ENCODE measurements around the gene DYNLRB2.

Gene DYNLRB2

DNA sequence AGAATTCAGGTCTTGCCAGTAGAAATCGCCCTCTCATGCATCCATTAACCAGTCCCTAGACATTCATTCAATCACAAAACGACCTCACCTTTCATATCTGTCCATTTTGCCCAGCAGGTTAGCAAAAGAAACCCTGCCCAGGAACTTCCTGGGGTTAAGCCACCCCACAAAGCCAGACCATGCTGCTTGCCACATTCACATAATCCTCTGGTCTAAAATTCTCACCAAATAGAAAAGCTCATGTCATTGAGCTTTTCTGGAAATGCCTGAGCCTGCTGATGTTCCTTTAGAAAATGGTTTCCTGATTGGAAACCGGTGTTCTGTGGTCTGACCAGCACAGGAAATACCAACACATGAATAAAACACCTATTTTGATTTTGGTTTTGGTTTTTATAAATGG lies 21.6 kb upstream of the DYNLRB2 start:
- no peaks in the 10 kb centered on the region for H3K9me3 ChIP-seq (ENCODE audit: control insufficient read depth, low read length)
- no peak overlapping the region for H3K4me3 ChIP-seq (ENCODE audit: low read length)
- H3K9ac ChIP-seq (ENCODE audit: low read length) = no peak overlapping the region
- no peaks in the 10 kb centered on the region for H3K36me3 ChIP-seq (ENCODE audit: control insufficient read depth, insufficient read depth, low read length, severe bottlenecking)
- no peak for DNase-seq (ENCODE audit: low read depth)
- H3K4me1 ChIP-seq (ENCODE audit: control insufficient read depth, insufficient read depth, low read length) = peaks cover 11% of the 10 kb centered on the region
- H3K27me3 ChIP-seq (replicated peaks; ENCODE audit: control insufficient read depth, insufficient read depth, low read length) = peaks cover 5% of the 10 kb centered on the region

DNA sequence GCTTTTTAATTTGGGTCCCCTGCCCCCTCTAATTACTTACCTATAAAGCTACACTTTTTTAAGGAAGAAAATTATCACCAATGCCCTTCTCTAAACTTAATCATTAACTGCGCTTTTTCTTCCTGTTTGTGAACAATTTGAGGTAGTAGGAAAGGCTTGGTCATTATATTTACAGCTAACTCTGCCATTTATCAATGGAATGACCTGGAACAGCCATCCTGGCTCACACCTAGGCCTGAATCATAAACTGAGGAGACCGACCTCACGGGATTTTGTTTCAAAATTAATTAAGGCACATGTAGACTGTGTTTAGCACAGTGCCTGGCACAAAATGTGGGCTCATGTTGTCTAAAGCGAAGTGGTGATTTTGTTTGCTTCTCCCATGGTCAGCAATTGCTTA lies 15.4 kb upstream of the DYNLRB2 start:
- H3K36me3 ChIP-seq (ENCODE audit: control insufficient read depth, insufficient read depth, low read length, severe bottlenecking) = no peaks in the 10 kb centered on the region
- no peaks in the 10 kb centered on the region for H3K9me3 ChIP-seq (ENCODE audit: control insufficient read depth, low read length)
- peaks cover 7% of the 10 kb centered on the region for H3K4me1 ChIP-seq (ENCODE audit: control insufficient read depth, insufficient read depth, low read length)
- no peak overlapping the region for H3K9ac ChIP-seq (ENCODE audit: low read length)
- H3K27me3 ChIP-seq (replicated peaks; ENCODE audit: control insufficient read depth, insufficient read depth, low read length) = peaks cover 3% of the 10 kb centered on the region
- no peak for DNase-seq (ENCODE audit: low read depth)
- H3K4me3 ChIP-seq (ENCODE audit: low read length) = no peak overlapping the region

DNA sequence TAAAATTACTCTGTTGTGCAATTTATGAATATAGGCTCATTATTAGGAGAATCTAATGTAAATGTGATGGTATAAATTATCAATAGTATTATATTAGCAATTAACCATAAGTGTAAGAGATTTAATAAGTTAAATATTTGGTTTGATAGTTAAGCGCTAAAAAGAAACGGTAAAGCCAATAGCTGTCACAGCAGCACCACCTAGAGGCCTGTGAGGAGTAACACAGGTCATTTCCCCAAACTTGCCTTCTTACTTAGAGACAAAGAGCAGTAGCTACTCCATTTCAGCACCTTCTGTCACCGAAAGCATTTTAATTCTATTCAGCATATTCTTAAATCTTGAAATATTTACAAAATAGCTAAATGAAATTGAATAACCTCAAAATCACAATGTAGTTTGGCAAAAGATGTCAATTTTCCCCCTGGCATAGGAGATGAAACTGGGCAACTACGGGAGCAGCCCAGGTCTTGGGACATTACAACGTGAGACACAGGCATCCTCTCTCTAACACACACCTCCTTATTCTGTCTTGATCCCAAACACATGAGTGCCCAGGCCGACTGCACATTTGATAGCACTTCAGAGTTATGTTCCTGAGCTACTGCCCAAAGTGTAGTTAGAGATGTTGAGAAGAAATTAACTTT lies 14.3 kb upstream of the DYNLRB2 start:
- H3K9me3 ChIP-seq (ENCODE audit: control insufficient read depth, low read length) = no peaks in the 10 kb centered on the region
- H3K4me3 ChIP-seq (ENCODE audit: low read length) = no peak overlapping the region
- no peaks in the 10 kb centered on the region for H3K36me3 ChIP-seq (ENCODE audit: control insufficient read depth, insufficient read depth, low read length, severe bottlenecking)
- H3K27me3 ChIP-seq (replicated peaks; ENCODE audit: control insufficient read depth, insufficient read depth, low read length) = peaks cover 3% of the 10 kb centered on the region
- peak; percentile 85 for DNase-seq (ENCODE audit: low read depth)
- no peaks in the 10 kb centered on the region for H3K4me1 ChIP-seq (ENCODE audit: control insufficient read depth, insufficient read depth, low read length)
- no peak overlapping the region for H3K9ac ChIP-seq (ENCODE audit: low read length)

DNA sequence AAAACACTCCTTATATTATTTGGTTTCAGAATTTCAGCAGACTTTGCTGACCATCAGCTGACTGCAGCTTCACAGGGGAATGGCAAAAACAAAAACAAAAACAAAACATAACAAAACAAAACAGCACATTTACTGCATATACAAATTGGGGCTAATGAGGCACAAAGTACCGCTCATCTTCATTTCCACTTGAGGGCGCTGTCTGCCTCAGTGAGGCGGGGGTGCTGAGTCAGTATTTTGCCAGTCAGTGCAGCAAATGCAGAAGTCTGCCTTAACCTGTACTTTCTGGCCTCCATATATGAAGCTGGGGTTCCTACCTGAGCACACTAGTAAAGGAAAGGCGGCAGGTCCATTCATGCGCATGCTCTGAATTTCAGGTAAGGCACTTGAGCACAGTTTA lies 13.5 kb upstream of the DYNLRB2 start:
- H3K27me3 ChIP-seq (replicated peaks; ENCODE audit: control insufficient read depth, insufficient read depth, low read length) = peaks cover 3% of the 10 kb centered on the region
- H3K9me3 ChIP-seq (ENCODE audit: control insufficient read depth, low read length) = no peaks in the 10 kb centered on the region
- no peak overlapping the region for H3K4me3 ChIP-seq (ENCODE audit: low read length)
- DNase-seq (ENCODE audit: low read depth) = peak; percentile 17
- no peaks in the 10 kb centered on the region for H3K4me1 ChIP-seq (ENCODE audit: control insufficient read depth, insufficient read depth, low read length)
- H3K9ac ChIP-seq (ENCODE audit: low read length) = no peak overlapping the region
- no peaks in the 10 kb centered on the region for H3K36me3 ChIP-seq (ENCODE audit: control insufficient read depth, insufficient read depth, low read length, severe bottlenecking)

DNA sequence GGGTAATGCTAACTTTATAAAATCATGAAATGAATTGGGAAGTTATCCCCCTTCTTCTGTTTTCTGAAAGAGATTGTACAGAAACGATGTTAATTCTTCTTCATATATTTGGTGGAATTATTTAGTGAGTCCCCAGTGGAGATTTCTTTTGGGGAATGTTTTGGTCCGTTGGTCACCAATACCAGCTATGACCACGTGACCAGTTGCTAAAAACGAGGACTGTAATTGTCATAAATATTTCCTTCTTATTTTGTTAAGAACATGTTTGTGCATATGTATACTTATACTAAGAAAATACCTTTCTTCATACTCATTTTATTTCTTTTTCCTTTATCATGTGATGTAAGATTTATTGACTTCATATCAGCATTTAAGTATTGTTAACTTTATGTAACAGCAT lies 10.3 kb upstream of the DYNLRB2 start:
- Histone ChIP-seq H3K36me3 (ENCODE audit: control insufficient read depth, insufficient read depth, low read length, severe bottlenecking) (no peaks in the 10 kb centered on the region), H3K4me3 (ENCODE audit: low read length) (no peak overlapping the region), H3K27me3 (replicated peaks; ENCODE audit: control insufficient read depth, insufficient read depth, low read length) (peaks cover 12% of the 10 kb centered on the region), H3K9ac (ENCODE audit: low read length) (no peak overlapping the region), H3K9me3 (ENCODE audit: control insufficient read depth, low read length) (no peaks in the 10 kb centered on the region), H3K4me1 (ENCODE audit: control insufficient read depth, insufficient read depth, low read length) (no peaks in the 10 kb centered on the region)
- DNase-seq (ENCODE audit: low read depth) = no peak

DNA sequence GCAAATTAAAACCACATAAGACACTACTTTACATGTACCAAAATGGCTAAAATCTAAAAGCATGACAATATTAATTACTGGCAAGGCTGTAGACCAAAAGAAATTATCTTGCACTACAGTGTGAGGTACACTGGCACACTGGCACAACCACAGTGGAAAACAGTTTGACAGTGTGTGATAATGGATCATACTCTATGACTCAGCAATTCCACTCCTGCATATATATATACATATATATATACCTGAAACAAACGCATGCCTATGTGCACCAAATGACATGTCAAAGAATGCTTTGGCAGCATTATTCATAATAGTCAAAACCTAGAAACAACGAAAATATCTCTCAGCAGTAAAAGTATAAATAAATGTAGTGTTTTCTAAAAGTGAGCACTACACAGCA lies 4.6 kb upstream of the DYNLRB2 start:
- Histone ChIP-seq H3K36me3 (ENCODE audit: control insufficient read depth, insufficient read depth, low read length, severe bottlenecking) (no peaks in the 10 kb centered on the region), H3K4me3 (ENCODE audit: low read length) (no peak overlapping the region), H3K9me3 (ENCODE audit: control insufficient read depth, low read length) (no peaks in the 10 kb centered on the region), H3K27me3 (replicated peaks; ENCODE audit: control insufficient read depth, insufficient read depth, low read length) (peaks cover 9% of the 10 kb centered on the region), H3K9ac (ENCODE audit: low read length) (no peak overlapping the region), H3K4me1 (ENCODE audit: control insufficient read depth, insufficient read depth, low read length) (peaks cover 6% of the 10 kb centered on the region)
- no peak for DNase-seq (ENCODE audit: low read depth)

DNA sequence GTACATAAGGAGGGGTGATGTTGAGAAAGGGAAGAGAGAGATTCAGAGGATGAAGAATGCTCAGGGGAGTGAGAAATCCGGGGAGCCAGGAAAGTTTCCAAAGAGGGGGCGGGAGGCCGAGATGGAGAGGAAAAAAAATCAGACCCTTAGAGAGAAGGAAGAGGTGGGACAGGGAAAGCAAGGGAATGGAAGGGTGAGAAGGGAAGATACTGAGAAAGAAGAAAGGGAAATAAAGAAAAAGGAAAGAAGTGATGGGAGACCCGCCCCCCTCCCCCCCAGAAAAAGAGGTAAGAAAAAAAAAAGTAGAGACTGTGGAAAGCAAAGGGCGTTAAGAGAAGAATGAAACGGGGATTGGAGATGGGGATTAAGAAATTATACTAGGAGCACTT lies 507 bp downstream of the DYNLRB2 start:
- no peaks in the 10 kb centered on the region for H3K9me3 ChIP-seq (ENCODE audit: control insufficient read depth, low read length)
- no peaks in the 10 kb centered on the region for H3K27me3 ChIP-seq (replicated peaks; ENCODE audit: control insufficient read depth, insufficient read depth, low read length)
- no peaks in the 10 kb centered on the region for H3K36me3 ChIP-seq (ENCODE audit: control insufficient read depth, insufficient read depth, low read length, severe bottlenecking)
- H3K4me3 ChIP-seq (ENCODE audit: low read length) = peak overlapping the region; percentile 85
- peak overlapping the region; percentile 69 for H3K9ac ChIP-seq (ENCODE audit: low read length)
- peak; percentile 31 for DNase-seq (ENCODE audit: low read depth)
- H3K4me1 ChIP-seq (ENCODE audit: control insufficient read depth, insufficient read depth, low read length) = peaks cover 8% of the 10 kb centered on the region

DNA sequence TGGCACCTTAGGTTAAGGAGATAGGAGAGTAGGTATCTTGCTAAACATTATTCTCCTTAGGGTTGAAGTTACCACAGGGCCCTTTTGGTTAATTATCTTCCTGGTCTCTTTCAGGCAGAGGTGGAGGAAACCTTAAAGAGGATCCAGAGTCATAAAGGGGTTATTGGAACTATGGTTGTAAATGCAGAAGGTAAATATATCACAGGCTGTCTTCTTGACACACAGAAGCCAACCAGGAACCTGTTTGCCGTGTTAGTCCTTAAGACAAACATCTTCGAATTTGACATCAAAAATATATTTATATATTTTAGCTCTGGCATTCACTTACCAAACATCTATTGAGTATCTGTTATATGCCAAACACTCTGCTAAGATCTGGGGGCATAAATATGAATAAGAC lies 2.4 kb downstream of the DYNLRB2 start:
- no peaks in the 10 kb centered on the region for H3K9me3 ChIP-seq (ENCODE audit: control insufficient read depth, low read length)
- DNase-seq (ENCODE audit: low read depth) = no peak
- no peak overlapping the region for H3K9ac ChIP-seq (ENCODE audit: low read length)
- no peaks in the 10 kb centered on the region for H3K36me3 ChIP-seq (ENCODE audit: control insufficient read depth, insufficient read depth, low read length, severe bottlenecking)
- H3K4me1 ChIP-seq (ENCODE audit: control insufficient read depth, insufficient read depth, low read length) = peaks cover 8% of the 10 kb centered on the region
- no peaks in the 10 kb centered on the region for H3K27me3 ChIP-seq (replicated peaks; ENCODE audit: control insufficient read depth, insufficient read depth, low read length)
- H3K4me3 ChIP-seq (ENCODE audit: low read length) = no peak overlapping the region

DNA sequence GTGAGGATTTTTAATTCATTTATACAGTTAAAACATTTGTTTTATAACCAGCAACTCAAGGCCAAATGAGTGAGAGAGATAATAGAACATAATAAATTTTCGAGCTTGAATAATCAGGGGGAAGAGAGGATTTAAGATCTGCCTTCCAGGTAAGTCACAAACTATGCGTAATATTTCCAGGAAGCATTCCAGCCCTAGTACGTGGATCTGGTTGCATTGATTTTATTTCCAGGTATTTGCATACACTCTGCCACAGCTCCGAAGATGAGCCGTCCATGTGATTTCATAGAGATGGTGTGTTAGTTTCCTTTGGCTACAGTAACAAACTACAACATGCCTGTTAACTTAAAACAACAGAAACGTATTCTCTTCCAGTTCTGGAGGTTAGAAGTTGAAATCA lies 3.5 kb downstream of the DYNLRB2 start:
- Histone ChIP-seq H3K9me3 (ENCODE audit: control insufficient read depth, low read length) (no peaks in the 10 kb centered on the region), H3K36me3 (ENCODE audit: control insufficient read depth, insufficient read depth, low read length, severe bottlenecking) (no peaks in the 10 kb centered on the region), H3K27me3 (replicated peaks; ENCODE audit: control insufficient read depth, insufficient read depth, low read length) (no peaks in the 10 kb centered on the region), H3K9ac (ENCODE audit: low read length) (no peak overlapping the region), H3K4me3 (ENCODE audit: low read length) (no peak overlapping the region), H3K4me1 (ENCODE audit: control insufficient read depth, insufficient read depth, low read length) (peaks cover 8% of the 10 kb centered on the region)
- DNase-seq (ENCODE audit: low read depth) = no peak

DNA sequence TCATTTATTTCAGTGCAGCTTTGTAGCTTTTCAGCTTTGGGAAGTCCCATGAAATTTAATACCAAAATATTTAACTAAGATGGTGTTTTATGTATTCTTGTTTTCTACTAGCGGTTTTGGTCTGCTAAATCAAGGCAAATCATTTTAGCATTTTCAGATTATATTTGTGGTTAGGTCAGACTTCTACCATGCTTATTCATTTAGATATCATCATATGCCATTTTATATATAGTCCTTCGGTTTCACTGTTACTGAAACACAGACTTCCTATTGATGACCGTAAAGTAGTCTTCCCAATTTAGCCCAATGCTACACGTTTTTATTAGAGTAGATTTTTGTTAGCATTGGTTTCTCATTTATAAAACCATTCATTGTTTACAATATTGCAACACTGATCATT lies 5.5 kb downstream of the DYNLRB2 start:
- Histone ChIP-seq H3K4me1 (ENCODE audit: control insufficient read depth, insufficient read depth, low read length) (peaks cover 7% of the 10 kb centered on the region), H3K9ac (ENCODE audit: low read length) (no peak overlapping the region), H3K4me3 (ENCODE audit: low read length) (no peak overlapping the region), H3K9me3 (ENCODE audit: control insufficient read depth, low read length) (no peaks in the 10 kb centered on the region), H3K36me3 (ENCODE audit: control insufficient read depth, insufficient read depth, low read length, severe bottlenecking) (no peaks in the 10 kb centered on the region), H3K27me3 (replicated peaks; ENCODE audit: control insufficient read depth, insufficient read depth, low read length) (no peaks in the 10 kb centered on the region)
- no peak for DNase-seq (ENCODE audit: low read depth)

DNA sequence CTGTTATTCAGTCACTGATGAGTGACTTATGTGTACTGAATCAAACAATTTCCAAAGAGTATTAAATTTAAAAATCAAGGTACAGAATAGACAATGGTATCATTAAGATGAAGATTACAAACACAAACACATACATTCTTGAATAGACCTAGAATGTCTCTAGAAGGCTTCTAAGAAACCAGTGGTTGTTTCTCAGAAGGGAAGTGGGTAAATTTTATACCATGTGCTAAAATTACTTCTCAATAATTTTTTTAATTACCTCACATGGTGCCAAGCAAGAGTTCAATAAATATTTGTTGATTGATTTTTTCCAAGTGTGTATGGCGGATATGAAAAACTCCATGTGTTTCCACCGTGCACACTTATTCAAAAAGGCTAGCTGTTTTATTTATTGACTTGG lies 6.4 kb downstream of the DYNLRB2 start:
- H3K27me3 ChIP-seq (replicated peaks; ENCODE audit: control insufficient read depth, insufficient read depth, low read length) = no peaks in the 10 kb centered on the region
- H3K9me3 ChIP-seq (ENCODE audit: control insufficient read depth, low read length) = no peaks in the 10 kb centered on the region
- H3K9ac ChIP-seq (ENCODE audit: low read length) = no peak overlapping the region
- H3K36me3 ChIP-seq (ENCODE audit: control insufficient read depth, insufficient read depth, low read length, severe bottlenecking) = no peaks in the 10 kb centered on the region
- no peak overlapping the region for H3K4me3 ChIP-seq (ENCODE audit: low read length)
- H3K4me1 ChIP-seq (ENCODE audit: control insufficient read depth, insufficient read depth, low read length) = peaks cover 14% of the 10 kb centered on the region
- DNase-seq (ENCODE audit: low read depth) = no peak

DNA sequence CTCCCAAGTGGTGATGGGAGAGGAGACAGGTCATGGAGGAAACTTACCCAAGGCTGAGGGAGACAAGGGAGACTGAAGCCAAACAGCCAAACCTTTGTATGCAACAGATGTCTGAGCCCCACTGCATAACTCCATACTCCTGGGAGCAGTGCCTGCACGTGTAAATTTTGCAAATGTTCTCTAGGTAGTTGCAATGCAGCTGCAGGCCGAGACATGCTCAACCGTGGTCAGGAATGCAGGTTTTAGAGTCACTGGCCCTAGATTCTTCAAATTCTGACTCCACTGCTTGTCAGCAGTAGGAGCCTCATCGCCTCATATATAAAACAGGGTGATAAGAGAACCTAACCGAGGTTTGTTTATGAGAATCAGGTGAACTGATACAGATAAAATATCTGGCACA lies 11.5 kb downstream of the DYNLRB2 start:
- DNase-seq (ENCODE audit: low read depth) = no peak
- Histone ChIP-seq H3K36me3 (ENCODE audit: control insufficient read depth, insufficient read depth, low read length, severe bottlenecking) (no peaks in the 10 kb centered on the region), H3K9ac (ENCODE audit: low read length) (no peak overlapping the region)

More for the DNA sequence above, 11.5 kb downstream of the DYNLRB2 start:
- H3K4me3 ChIP-seq (ENCODE audit: low read length) = no peak overlapping the region
- H3K27me3 ChIP-seq (replicated peaks; ENCODE audit: control insufficient read depth, insufficient read depth, low read length) = no peaks in the 10 kb centered on the region
- no peaks in the 10 kb centered on the region for H3K9me3 ChIP-seq (ENCODE audit: control insufficient read depth, low read length)
- H3K4me1 ChIP-seq (ENCODE audit: control insufficient read depth, insufficient read depth, low read length) = peaks cover 18% of the 10 kb centered on the region
